HUES48 (cell line): ENCODE measurements around the gene NEDD4.

ENCODE experiments used
- H3K27ac ChIP-seq: one replicate; pipeline ENCODE4 v1.7.0; 2013; ENCODE audit warnings: low read depth, low read length, inconsistent platforms
- H3K27me3 ChIP-seq: 2 replicates; pipeline ENCODE4 v1.6.1; 2013; ENCODE audit warnings: mild to moderate bottlenecking, low read length; ENCODE audit not compliant: control insufficient read depth, insufficient read depth
- H3K36me3 ChIP-seq: 2 replicates; pipeline ENCODE4 v1.6.1; 2013; ENCODE audit warnings: low read length; ENCODE audit not compliant: control insufficient read depth, insufficient read depth
- H3K4me1 ChIP-seq: 2 replicates; pipeline ENCODE4 v1.6.1; 2013; ENCODE audit warnings: mild to moderate bottlenecking, low read length; ENCODE audit not compliant: control insufficient read depth, insufficient read depth
- H3K4me3 ChIP-seq: 2 replicates; pipeline ENCODE4 v1.5.1; 2013; ENCODE audit warnings: mild to moderate bottlenecking, low read depth, low read length
- H3K9ac ChIP-seq: 2 replicates; pipeline ENCODE4 v1.6.1; 2013; ENCODE audit warnings: mild to moderate bottlenecking, low read depth, low read length, moderate library complexity
- H3K9me3 ChIP-seq: 2 replicates; pipeline ENCODE4 v1.6.1; 2013; ENCODE audit warnings: low read length; ENCODE audit not compliant: control insufficient read depth, insufficient read depth

NEDD4 gene

DNA sequence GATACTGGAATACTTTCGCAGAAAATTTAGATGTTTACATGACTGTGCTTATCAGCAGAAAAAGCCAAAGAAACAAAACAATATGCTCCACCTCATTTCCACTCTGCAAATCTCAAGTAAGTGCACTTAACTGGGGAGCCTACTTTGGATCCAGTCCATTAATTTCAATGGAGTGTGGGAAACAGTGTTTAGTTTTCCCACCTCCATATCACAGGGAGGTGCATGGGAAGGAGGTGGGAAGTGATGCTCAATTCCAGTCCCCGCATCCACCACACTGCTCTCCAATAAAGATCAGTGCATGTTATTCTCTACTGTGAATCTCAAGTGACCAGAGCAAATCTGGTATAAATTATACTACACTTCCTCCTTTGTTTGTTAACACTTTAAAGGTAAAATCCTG lies 2.9 kb downstream of the NEDD4 start:
- no peak overlapping the region for H3K9ac ChIP-seq
- peaks cover 17% of the 10 kb centered on the region for H3K27me3 ChIP-seq
- no peaks in the 10 kb centered on the region for H3K36me3 ChIP-seq
- no peak overlapping the region for H3K4me3 ChIP-seq
- H3K27ac ChIP-seq: no peak overlapping the region
- peaks cover 12% of the 10 kb centered on the region; the same call in 1 of the 2 replicates for H3K4me1 ChIP-seq
- H3K9me3 ChIP-seq: no peaks in the 10 kb centered on the region

DNA sequence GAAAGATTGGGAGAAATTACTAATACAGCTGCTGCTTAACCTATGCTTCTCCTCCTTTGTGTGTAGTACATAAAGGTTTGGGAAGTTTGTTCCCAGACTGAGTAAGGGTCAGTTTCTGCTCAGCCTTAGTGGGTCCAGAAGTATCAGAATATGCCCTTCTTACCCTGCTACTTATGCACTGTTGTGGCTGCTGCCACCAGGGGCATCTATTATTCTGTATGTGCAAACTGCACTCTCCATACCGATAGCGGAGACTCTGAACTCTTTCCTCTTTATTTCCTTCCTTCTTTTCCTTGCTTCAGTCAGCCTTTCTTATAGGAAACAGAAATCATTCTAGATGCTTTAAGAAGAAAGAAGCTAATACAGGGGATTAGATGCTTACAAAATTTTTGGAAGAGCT lies 4.0 kb downstream of the NEDD4 start:
- H3K36me3 ChIP-seq: no peaks in the 10 kb centered on the region
- peaks cover 13% of the 10 kb centered on the region for H3K27me3 ChIP-seq
- H3K9ac ChIP-seq: no peak overlapping the region
- no peak overlapping the region for H3K4me3 ChIP-seq
- H3K9me3 ChIP-seq: no peaks in the 10 kb centered on the region
- H3K27ac ChIP-seq: no peak overlapping the region
- peaks cover 12% of the 10 kb centered on the region; the same call in 1 of the 2 replicates for H3K4me1 ChIP-seq

DNA sequence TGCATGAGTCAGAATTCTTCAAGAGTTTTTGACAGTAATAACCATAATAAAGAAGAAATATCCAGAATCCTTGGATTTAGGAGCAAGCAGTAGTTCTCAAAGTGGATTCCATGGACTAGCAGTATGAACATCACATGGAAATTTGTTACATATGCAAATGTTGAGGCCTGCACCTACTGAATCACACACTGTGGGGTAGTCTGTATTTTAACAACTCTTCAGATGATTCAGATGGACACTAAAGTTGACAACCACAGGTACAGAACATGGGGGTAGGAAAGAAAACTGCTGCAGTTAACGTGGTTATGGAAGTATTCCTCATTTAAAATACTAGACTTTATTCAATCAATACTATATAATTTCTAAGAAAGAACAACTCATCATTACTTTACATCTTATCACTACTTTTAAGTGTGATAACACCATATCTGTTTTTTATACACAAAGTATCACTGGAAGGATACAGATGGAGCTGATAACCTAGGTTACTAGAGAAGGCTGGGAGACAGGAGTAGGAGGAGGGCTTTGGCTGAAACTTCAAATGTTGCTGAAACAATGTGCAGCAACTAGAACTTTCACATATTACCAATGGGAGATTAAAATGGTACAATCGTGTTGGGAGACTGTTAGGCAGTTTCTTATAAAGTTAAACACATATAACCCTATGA lies 11.7 kb downstream of the NEDD4 start:
- H3K9ac ChIP-seq: no peak overlapping the region
- no peaks in the 10 kb centered on the region for H3K9me3 ChIP-seq
- H3K4me1 ChIP-seq: no peaks in the 10 kb centered on the region
- H3K27me3 ChIP-seq: no peaks in the 10 kb centered on the region
- no peak overlapping the region for H3K27ac ChIP-seq
- H3K4me3 ChIP-seq: no peak overlapping the region
- no peaks in the 10 kb centered on the region for H3K36me3 ChIP-seq

DNA sequence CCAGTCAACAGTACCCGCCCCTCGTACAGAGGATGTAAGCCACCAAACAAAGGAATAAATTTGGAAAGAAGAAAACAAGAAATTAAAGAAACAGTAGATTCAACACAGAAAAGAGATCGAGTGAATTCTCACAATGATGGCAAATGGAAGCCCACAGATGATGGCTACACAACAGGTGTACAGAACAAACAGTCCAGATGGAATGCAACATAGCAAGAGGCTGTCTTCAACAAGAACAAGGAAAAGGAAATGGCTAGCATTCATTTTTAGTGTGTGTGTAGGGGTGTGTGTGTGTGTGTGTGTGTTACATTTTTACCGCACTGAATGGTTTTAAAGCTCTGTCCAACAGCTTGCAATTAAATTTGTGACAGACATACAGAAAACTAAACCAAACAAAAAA lies 12.9 kb downstream of the NEDD4 start:
- no peaks in the 10 kb centered on the region for H3K36me3 ChIP-seq

DNA sequence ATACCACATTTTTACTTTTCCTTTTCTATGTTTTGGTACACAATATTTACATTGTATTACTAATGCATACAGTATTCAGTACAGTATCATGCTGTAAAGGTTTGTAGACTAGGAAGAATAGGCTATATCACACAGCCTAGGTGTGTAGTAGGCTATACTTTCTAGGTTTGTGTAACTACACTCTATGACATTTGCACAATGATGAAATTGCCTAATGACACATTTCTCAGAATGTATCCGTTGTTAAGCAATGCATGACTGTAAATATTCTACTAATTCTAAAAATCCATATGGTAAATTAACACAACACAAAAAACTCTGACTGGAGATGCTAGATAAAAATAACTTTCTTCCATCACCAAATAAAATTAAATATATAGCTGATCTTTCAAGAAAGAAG lies 16.2 kb downstream of the NEDD4 start:
- no peaks in the 10 kb centered on the region for H3K27me3 ChIP-seq
- no peaks in the 10 kb centered on the region for H3K36me3 ChIP-seq
- H3K4me1 ChIP-seq: no peaks in the 10 kb centered on the region
- H3K4me3 ChIP-seq: no peak overlapping the region
- H3K9ac ChIP-seq: no peak overlapping the region
- H3K9me3 ChIP-seq: no peaks in the 10 kb centered on the region
- H3K27ac ChIP-seq: no peak overlapping the region

More for the DNA sequence above, 12.9 kb downstream of the NEDD4 start:
- Histone ChIP-seq H3K27me3 (no peaks in the 10 kb centered on the region), H3K4me3 (no peak overlapping the region), H3K4me1 (no peaks in the 10 kb centered on the region), H3K9ac (no peak overlapping the region), H3K9me3 (no peaks in the 10 kb centered on the region), H3K27ac (no peak overlapping the region)

DNA sequence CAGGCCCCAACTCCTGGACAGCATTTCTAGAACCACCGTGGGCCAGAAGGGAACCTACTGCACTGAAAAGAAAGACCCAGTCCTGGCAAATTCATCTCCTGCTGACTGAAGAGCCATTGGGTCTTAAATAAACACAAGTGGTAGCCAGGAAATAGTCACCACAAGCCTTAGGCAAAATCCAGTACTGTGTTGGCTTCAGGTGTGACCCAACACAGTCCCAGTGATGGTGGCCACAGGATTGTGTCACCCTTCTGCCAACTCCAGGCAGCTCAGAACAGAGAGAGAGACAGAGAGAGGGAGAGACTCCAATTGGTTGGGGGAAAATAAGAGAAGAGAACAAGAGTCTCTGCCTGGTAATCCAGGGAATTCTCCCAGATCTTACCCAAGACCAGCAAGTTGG lies 23.1 kb downstream of the NEDD4 start:
- H3K27me3 ChIP-seq: no peaks in the 10 kb centered on the region
- H3K27ac ChIP-seq: no peak overlapping the region
- H3K36me3 ChIP-seq: no peaks in the 10 kb centered on the region
- no peak overlapping the region for H3K9ac ChIP-seq
- H3K4me3 ChIP-seq: no peak overlapping the region
- H3K4me1 ChIP-seq: no peaks in the 10 kb centered on the region
- H3K9me3 ChIP-seq: no peaks in the 10 kb centered on the region

DNA sequence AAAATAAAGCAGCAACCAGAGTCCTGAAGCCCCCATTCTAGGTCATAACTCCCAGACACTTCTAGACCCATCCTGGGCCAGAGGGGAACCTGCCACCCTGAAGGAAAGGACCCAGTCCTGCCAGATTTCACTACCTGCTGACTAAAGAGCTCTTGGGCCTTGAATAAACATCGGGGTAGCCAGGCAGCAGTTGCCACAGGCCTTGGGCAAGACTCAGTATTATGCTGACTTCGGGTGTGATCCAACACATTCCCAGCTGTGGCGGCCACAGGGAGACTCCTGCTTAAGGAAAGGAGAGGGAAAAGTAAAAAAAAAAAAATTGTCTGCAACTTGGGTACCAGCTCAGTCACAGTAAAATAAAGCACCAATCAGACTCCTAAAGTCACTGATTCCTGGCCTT lies 23.8 kb downstream of the NEDD4 start:
- Histone ChIP-seq H3K9ac (no peak overlapping the region), H3K36me3 (no peaks in the 10 kb centered on the region), H3K27ac (no peak overlapping the region), H3K4me1 (no peaks in the 10 kb centered on the region), H3K4me3 (no peak overlapping the region), H3K9me3 (no peaks in the 10 kb centered on the region), H3K27me3 (no peaks in the 10 kb centered on the region)

DNA sequence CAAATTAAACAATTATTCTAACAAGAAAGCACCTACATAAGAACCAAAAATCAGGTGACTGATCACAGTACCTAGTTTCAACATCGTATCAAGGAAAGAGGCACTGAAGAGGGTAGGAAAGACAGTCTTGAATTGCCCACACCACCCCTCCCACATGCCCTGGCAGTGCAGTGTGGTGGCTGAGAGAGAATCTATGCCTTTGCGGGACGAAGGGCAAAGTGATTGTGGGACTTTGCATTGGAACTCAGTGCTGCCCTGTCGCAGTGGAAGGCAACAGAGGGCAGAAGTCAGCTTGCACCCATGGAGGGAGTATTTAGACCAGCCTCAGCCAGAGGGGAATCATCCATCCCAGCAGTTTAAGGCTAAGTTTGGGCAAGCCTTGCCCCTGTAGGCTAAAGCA lies 24.5 kb downstream of the NEDD4 start:
- Histone ChIP-seq H3K9ac (no peak overlapping the region), H3K4me3 (no peak overlapping the region), H3K9me3 (no peaks in the 10 kb centered on the region), H3K27me3 (no peaks in the 10 kb centered on the region), H3K27ac (no peak overlapping the region), H3K36me3 (no peaks in the 10 kb centered on the region), H3K4me1 (no peaks in the 10 kb centered on the region)

DNA sequence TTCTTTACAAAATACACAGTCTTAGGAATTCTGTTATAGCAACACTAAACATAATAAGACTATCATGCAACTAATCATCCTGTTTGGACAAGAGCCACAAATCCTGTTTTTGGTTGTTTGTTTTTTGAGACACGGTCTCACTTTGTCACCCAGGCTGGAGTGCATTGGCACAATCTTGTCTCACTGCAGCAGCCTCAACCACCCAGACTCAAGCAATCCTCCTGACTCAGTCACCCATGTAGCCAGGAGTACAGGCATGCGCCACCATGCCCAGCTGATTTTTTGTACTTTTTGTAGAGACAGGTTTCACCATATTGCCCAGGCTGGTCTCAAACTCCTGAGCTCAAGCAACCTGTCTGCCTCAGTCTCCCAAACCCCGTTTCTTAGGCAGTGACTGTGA lies 28.3 kb downstream of the NEDD4 start:
- H3K9ac ChIP-seq: no peak overlapping the region
- H3K27me3 ChIP-seq: no peaks in the 10 kb centered on the region
- no peak overlapping the region for H3K4me3 ChIP-seq

DNA sequence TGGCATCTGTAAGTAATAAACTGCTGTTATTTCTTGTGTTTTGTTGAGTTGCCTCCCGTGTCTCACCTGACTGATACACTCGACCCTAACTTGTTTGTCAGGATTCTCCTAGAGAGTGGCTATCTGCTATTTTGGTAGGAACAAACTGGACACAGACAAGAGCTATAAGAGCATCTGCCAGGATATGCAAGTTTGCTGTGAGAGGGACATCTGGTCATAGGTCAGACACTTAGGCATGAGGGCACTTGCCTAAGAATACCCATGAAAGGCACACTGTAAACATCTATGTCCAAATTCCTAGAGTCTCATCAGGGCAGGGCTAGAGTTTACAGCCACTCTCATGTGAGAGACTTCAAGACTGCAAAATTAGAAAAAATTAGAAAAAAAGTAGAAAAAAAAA lies 32.5 kb downstream of the NEDD4 start:
- H3K4me1 ChIP-seq: no peaks in the 10 kb centered on the region; the same call in 1 of the 2 replicates
- no peak overlapping the region for H3K4me3 ChIP-seq
- no peak overlapping the region for H3K27ac ChIP-seq
- no peak overlapping the region for H3K9ac ChIP-seq
- H3K27me3 ChIP-seq: no peaks in the 10 kb centered on the region
- no peaks in the 10 kb centered on the region for H3K9me3 ChIP-seq
- H3K36me3 ChIP-seq: no peaks in the 10 kb centered on the region

More for the DNA sequence above, 28.3 kb downstream of the NEDD4 start:
- no peaks in the 10 kb centered on the region for H3K4me1 ChIP-seq
- no peaks in the 10 kb centered on the region for H3K36me3 ChIP-seq
- no peaks in the 10 kb centered on the region for H3K9me3 ChIP-seq
- no peak overlapping the region for H3K27ac ChIP-seq

DNA sequence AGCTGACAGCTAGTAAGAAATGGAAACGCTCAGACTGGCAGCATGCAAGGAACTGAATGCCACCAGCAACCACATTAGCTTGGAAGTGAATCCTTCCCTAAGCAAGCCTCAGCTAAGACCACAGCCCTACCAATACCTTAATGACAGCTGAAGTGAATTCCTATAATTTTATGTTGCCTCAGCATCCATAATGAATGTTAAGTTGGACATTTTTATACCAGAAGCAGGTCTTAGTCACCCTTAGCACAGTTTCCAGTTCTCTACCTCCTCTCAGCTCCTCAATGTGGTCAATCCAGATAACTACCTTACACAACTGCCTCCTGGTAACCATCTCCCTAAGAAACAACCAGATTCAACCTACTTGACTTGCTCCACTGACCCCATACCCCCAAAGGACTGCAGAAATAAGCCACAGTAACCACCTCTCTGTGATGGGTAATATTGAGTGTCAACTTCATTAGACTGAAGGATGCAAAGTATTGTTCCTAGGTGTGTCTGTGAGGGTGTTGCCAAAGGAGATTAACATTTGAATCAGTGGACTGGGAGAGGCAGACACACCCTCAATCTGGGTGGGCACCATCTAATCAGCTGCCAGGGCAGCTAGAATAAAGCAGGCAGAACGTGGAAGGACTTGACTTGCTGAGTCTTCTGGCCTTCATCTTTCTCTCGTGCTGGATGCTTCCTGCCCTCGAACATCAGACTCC lies 33.5 kb downstream of the NEDD4 start:
- Histone ChIP-seq H3K36me3 (no peaks in the 10 kb centered on the region), H3K4me1 (no peaks in the 10 kb centered on the region; the same call in 1 of the 2 replicates), H3K27ac (no peak overlapping the region), H3K4me3 (no peak overlapping the region), H3K27me3 (no peaks in the 10 kb centered on the region), H3K9me3 (no peaks in the 10 kb centered on the region), H3K9ac (no peak overlapping the region)
